Cardiac muscle cell (in vitro differentiated cells and primary cell): Measurements from ENCODE around the gene HDAC4. TPM values are rescaled to one million over a fixed set of nuclear protein-coding genes. Genes with fewer than 3 reads are reported as not detected.

Source experiments
- DNase-seq, 2 donors: peaks; one replicate each; pipeline versions ENCODE4 v3.0.0 to v3.0.0-alpha.2; 2010 to 2017; ENCODE audit warnings: low read depth in 1 of 2, low spot score in 1 of 2
- H3K27ac ChIP-seq: fragments of 200-600 bp; sonication (generic); 2 replicates; pipeline ENCODE4 v1.5.1; 2016
- H3K27me3 ChIP-seq: fragments of 200-600 bp; sonication (generic); 2 replicates; pipeline ENCODE4 v1.6.0; 2016; ENCODE audit warnings: control low read depth
- H3K36me3 ChIP-seq: fragments of 200-600 bp; sonication (generic); 2 replicates; pipeline ENCODE4 v1.5.1; 2016; ENCODE audit warnings: control low read depth
- H3K4me1 ChIP-seq: fragments of 200-600 bp; sonication (generic); 2 replicates; pipeline ENCODE4 v1.8.1; 2017; ENCODE audit warnings: low read depth, mild to moderate bottlenecking, mixed run types
- H3K4me3 ChIP-seq: fragments of 200-600 bp; sonication (generic); 2 replicates; pipeline ENCODE4 v1.5.1; 2016; ENCODE audit warnings: mild to moderate bottlenecking
- H3K9me3 ChIP-seq: fragments of 200-600 bp; sonication (generic); 2 replicates; pipeline ENCODE4 v1.5.1; 2017; ENCODE audit warnings: low read depth, mild to moderate bottlenecking, control low read depth
- CTCF ChIP-seq: IDR thresholded peaks from 2 replicates; pipeline ENCODE4 v1.5.1; 2012; ENCODE audit warnings: low read depth, mild to moderate bottlenecking, low read length
- polyA plus RNA-seq: library from polyadenylated mRNA; unstranded; fragments of >200 nt; fragmentation: Nextera tagmentation; extraction: Ambion mirVana; gene quantifications from 2 replicates; pipeline ENCODE4 v1.2.1, GENCODE V29; 2016
- total RNA-seq: library from RNA; depleted of rRNA; stranded (reverse); fragments of >200 nt; gene quantifications from 2 replicates; pipeline ENCODE4 v1.2.3, GENCODE V29; 2016

HDAC4 gene
- total and polyA plus RNA-seq, 2 experiments from 2014 or later, result 7.0 to 41.6 TPM

GRCh38 chr2:239344857-239345216 lies 56.0 kb downstream of the HDAC4 start:
- no peak for DNase-seq

GRCh38 chr2:239343946-239344856 lies 56.6 kb downstream of the HDAC4 start:
- Histone ChIP-seq H3K9me3 (no peaks in the 10 kb centered on the region), H3K27me3 (no peaks in the 10 kb centered on the region), H3K4me3 (no peak overlapping the region), H3K27ac (no peak overlapping the region), H3K36me3 (no peaks in the 10 kb centered on the region), H3K4me1 (no peaks in the 10 kb centered on the region)
- DNase-seq, result no peak
- no peak for TF ChIP-seq CTCF

More at GRCh38 chr2:239344857-239345216, 56.0 kb downstream of the HDAC4 start:
- Histone ChIP-seq H3K9me3 (no peaks in the 10 kb centered on the region), H3K27ac (no peak overlapping the region), H3K4me1 (no peaks in the 10 kb centered on the region), H3K36me3 (no peaks in the 10 kb centered on the region), H3K4me3 (no peak overlapping the region), H3K27me3 (no peaks in the 10 kb centered on the region)
- TF ChIP-seq CTCF, result no peak

- no peaks in the 10 kb centered on the region for H3K36me3 ChIP-seq
- H3K27me3 ChIP-seq, result no peaks in the 10 kb centered on the region
- H3K4me1 ChIP-seq, result no peaks in the 10 kb centered on the region
- no peaks in the 10 kb centered on the region for H3K9me3 ChIP-seq
- DNase-seq, result no peak
- TF ChIP-seq CTCF, result no peak
- H3K27ac ChIP-seq, result no peak overlapping the region
- H3K4me3 ChIP-seq, result no peak overlapping the region
Measured at GRCh38 chr2:239343460-239343859, 57.4 kb downstream of the HDAC4 start.

- Histone ChIP-seq H3K4me1 (no peaks in the 10 kb centered on the region), H3K36me3 (no peaks in the 10 kb centered on the region), H3K4me3 (no peak overlapping the region), H3K27me3 (no peaks in the 10 kb centered on the region), H3K9me3 (no peaks in the 10 kb centered on the region), H3K27ac (no peak overlapping the region)
- DNase-seq, result no peak
- no peak for TF ChIP-seq CTCF
Measured at GRCh38 chr2:239341840-239342239, 59.0 kb downstream of the HDAC4 start.

- Histone ChIP-seq H3K4me1 (no peaks in the 10 kb centered on the region), H3K4me3 (no peak overlapping the region), H3K36me3 (no peaks in the 10 kb centered on the region), H3K27me3 (no peaks in the 10 kb centered on the region), H3K27ac (no peak overlapping the region), H3K9me3 (no peaks in the 10 kb centered on the region)
- DNase-seq, result no peak
- TF ChIP-seq CTCF, result no peak
Measured at GRCh38 chr2:239341146-239341732, 59.6 kb downstream of the HDAC4 start.
